ENCODE measurements around the gene CHD9.

GRCh38 chr16:53094013-53094630 is 39.3 kb downstream of the CHD9 start:
- TF ChIP-seq CTCF (IDR thresholded peaks at IDR 0.05) (no peak), POLR2A (IDR thresholded peaks at IDR 0.05) (no peak), POLR2AphosphoS5 (IDR thresholded peaks at IDR 0.05) (no peak), EP300 (IDR thresholded peaks at IDR 0.05) (no peak)
